GM19463 (cell line): ENCODE measurements around the gene PPP2R3B.
"Not testable (repeated sequence)": the region's sequence is repeated elsewhere in the genome, so short reads cannot be mapped to it uniquely, and the experiment has no call there.

Source experiments
- ATAC-seq: cut with Tn5 transposase; IDR thresholded peaks from one replicate; pipeline ENCODE4 v1.9.1; 2021; ENCODE audit warnings: mild to moderate bottlenecking, moderate library complexity; ENCODE audit not compliant: unreplicated experiment

The PPP2R3B gene

DNA sequence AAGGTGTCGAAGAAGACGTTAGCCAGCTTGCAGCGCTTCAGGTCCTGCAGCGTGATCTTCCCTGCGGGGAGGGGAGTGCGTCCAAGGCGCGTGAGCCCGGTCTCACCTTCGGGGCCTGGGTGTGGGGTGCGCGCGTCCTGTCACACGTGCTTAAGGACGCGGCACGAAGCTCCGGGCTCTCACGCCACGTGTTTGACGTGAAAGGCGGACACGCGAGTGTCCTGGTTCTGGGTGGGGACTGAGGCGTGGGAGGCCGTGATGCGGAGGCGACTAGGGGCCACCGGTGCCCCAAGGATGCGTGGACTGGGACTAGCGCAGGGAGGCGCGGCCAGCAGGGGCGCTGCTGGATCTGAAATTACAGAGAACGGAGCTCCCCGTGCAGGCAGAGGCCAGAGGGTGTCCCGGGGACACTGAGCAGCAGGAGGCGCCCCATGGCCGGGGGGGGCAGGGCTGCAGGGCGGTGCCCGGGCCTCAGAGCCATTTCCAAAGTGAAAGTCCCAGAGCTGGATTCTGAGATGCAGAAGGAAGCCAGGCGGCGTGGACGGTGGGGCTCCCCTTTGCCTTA lies 47.8 kb downstream of the PPP2R3B start:
- no peak for ATAC-seq

DNA sequence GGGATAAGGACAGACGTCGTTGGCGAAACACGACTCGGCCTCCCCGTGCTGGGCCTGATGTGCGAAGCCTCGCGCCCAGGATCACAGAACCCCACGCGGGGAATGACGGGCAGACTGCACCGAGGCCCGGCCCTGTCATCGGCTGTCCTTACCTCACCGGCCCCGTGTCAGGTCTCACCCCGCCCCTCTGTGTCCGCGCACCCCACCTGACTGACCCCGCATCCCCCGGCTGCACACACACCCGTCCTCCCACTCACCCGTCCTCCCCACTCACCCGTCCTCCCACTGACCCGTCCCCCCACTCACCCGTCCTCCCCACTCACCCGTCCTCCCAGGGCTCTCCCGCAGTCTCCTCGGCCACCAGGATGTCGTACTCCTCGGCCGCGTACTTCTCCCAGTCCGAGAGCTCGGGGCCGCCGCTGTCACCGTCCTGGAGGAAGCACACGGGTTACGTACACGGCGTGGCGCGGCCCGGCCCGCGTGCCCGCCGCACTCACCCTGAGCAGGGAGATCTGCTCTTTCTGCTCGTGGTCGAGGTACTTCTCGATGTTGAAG lies 48.3 kb downstream of the PPP2R3B start:
- no peak for ATAC-seq

DNA sequence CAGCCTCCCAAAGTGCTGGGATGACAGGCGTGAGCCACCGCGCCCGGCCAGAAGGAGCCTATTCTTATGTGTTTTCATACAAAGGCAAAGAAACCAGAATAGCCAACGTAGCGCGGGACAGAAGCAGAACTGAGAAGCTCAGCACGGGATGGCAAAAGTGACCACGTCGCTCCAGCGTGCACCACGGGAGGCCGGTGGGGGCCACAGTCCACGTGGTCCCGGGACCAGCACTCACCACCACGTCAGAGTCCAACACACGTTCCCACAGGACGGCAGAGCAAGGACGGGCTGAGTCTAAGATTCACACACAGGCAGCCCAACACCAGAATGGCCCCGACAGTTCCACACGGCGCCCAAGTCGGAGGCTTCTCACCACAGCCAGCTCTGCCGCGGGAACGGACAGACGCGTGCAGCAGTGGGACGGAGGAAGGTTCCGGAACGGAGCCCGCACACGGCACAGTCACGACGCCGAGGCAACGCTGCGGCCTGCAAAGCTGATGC lies 49.3 kb downstream of the PPP2R3B start:
- ATAC-seq = no peak

DNA sequence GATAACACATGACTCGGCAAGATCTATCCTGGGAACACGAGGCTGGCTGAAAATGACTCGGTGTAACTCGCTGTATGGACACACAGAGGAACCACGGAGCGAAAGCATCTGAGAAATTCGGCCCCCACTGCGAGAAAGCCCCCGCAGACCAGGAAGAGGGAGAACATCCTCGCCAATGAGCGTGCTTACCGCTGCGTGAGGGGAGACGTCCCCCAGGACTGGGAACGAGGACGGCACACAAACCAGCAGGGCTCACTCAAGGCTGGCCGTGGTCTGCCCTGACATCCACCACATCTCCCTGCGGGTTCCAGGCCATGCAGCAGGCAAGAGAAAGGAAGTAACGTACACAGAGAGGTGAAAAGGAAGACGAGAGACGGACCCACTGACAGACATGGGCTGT lies 50.5 kb downstream of the PPP2R3B start:
- ATAC-seq = no peak

DNA sequence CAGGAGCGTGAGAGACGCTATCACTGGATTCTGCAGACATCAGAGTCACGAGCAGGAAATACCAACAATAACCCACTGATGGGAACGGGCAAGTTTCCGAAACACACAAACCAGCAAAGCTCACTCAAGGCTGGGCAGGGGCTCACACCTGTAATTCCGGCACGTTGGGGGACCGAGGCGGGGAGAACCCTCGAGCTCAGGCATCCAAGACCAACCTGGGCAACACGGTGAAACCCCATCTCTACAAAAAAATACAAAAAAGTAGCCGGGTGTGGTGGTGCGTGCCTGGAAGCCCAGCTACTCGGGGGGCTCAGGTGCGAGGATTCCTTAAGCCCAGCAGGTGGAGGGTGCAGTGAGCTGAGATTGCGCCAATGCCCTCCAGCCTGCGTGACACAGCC lies 51.0 kb downstream of the PPP2R3B start:
- ATAC-seq = no peak

DNA sequence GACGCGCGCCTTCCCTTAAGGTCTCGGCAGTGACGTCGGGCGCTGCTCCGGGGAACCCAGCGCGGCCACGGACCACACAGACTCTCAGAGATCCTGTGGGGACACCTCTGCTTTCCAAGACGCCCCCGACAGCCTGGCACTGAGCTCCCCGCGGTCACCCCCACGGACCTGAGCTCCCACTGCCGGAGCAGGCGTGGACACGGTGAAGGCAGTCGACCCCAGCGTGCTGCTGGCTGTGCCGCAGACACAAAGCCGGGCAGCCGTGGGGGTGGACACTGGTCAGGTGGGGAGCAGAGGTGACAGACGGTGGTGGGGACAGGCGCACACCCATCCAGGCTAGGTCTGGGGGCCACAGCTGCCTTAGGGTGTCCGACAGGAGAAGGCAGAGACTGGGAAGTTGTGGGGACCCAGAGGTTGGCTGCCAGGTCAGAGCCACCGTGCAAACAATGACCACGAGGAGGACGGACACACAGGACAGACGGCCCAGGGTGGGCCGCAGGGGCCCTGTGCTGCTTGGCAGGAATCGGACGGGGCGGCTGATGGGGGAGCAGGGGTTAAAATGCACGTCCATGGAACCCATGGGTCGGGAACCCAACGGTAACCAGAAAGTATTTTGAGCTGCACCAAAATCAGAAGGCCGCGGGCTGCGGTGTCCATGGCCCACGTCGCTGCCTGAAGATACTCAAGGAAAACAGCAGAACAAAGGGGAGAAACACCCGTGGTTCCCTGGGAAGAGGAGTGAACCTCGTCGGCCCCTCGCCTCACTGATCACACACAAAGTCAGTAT lies 51.5 kb downstream of the PPP2R3B start:
- ATAC-seq = no peak

DNA sequence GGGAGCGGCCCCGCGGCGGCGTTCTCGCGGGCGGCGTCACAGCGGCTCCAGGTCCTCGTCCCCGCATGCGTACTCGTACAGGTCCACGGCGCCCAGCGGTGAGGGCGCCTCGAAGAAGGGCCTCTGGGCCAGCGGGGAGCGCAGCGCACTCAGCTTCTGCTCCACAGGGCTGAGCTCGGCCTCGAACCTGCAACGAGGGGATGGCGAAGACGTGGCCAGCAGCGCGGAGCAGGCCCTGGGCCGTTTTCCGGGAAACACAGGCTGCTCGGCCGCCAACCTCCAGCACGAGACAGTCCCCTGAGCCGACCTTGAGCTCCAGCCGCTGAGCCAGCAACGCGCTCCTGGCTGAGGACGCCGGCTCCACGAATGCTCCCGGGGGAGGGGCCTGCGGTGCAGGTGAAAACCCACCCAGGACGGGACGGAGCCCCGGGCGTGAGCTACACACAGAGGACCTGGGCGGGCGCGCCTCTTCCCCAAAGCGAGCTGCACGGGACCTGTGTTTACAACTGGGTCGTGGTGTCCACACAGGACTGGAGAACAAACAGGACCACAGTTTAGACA lies 52.3 kb downstream of the PPP2R3B start:
- ATAC-seq = no peak

DNA sequence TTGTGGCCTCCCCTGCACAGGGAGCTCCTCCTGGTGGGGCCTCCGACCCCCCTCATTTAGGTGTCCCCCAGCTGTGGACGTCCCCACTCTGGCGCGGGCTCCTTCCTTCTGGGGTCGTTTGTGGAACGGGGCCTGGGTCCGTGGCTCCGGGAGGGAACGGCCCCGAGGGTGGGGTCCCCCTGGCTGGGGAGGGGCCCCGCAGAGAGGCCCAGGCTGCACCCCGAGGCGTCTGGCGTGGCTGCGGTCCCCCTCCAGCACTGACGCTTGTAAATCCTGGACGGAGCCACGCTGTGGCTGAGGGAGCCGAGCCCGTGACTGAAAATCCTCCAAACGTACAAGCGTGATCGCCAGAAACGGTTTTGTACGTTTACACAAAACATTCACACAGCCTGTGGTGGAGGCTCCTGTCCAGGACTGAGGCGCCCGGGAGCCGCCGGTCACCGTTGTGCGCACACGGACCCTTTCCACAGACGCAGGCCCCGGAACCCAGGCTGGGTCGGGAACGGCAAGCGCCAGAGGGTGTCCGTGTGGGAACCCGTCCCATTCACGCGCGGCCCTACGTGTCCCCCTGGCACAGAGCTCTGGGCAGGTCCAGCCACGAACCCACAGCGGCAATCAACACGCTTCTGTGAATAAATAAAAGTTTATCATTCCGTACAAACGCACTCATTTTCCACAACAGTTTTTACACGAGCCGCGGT lies 52.9 kb downstream of the PPP2R3B start:
- no peak for ATAC-seq

DNA sequence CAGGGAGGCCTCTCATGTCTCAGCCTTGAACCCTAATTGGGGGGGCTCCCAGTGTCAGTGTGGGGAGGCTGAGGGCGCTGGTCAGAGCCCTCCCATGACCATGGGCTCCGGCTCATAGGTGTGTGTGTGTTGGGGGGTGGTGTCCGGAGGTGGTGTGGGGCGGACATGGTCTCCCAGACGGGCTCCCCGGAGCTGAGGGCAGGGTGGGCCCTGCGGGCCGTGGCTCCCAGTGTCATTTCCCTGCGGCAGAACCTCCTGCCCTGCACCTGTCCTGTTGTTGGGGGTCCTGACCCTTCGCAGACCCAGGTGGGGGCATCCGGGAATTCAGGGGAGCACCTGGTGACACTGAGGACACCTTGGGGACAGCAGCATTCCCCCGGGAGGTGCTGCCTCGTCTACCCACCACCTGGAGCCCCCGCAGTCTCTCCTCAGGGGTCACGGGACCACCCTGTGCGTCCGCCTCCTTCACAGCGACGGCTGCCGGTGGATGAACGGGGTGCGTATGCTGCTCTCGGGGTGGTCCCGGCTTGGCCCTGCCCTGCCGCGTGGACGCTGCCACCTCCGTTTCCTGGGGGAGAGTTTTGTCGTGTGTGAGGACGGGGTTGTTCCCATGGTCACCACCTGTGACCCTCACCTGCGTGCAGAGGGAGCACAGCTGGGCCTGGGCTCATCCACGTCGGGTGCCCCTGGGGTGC lies 53.6 kb downstream of the PPP2R3B start:
- no peak for ATAC-seq

DNA sequence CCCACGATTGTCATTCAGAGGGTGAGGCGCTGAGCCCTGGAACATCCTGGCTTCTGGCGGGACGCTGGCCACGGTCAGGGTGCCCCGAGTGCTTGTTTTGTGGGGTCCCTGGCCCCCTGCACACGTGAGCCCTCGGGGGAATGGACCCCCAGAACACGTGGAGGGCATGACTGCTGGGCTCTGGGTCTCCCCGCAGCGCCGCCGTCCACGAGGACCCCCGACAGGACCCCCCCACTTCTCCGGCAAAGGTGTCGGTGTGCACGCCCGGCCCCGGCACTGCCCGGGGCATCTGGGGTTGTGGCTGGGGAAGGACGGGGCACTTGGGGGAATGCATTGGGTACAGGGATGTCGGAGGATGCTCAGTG lies 54.2 kb downstream of the PPP2R3B start:
- no peak for ATAC-seq

DNA sequence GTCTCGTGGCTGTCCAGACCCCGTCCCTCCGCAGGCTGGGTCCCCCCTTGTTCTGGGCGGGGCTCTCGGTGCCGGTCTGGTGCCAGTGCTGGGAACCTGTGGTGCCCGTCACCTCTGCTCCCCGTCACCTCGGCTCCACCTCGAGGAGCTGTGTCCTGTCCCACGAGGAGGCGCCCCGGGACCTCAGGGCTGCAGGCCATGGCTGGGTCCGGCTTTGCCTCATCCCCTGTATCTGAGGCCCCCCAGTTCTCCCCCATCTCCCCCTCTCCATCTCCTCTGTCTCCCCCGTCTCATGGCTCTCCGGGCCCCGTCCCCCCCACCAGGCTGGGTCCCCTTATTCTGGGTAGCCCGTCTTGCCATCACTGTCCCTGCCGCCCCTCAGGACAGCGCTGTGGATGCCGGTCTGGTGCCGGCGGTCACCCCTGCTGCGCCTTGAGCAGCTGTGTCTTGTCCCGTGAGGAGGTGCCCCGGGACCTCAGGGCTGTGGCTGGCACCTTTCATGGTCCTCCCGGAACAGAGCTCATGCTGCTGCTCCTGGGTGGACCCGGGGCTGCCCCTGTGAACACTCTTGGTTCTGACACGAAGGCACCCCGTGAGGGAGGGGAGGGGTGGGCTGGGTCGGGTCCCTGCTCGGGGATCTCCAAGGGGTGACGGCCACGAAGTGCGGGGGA lies 54.7 kb downstream of the PPP2R3B start:
- ATAC-seq = no peak

DNA sequence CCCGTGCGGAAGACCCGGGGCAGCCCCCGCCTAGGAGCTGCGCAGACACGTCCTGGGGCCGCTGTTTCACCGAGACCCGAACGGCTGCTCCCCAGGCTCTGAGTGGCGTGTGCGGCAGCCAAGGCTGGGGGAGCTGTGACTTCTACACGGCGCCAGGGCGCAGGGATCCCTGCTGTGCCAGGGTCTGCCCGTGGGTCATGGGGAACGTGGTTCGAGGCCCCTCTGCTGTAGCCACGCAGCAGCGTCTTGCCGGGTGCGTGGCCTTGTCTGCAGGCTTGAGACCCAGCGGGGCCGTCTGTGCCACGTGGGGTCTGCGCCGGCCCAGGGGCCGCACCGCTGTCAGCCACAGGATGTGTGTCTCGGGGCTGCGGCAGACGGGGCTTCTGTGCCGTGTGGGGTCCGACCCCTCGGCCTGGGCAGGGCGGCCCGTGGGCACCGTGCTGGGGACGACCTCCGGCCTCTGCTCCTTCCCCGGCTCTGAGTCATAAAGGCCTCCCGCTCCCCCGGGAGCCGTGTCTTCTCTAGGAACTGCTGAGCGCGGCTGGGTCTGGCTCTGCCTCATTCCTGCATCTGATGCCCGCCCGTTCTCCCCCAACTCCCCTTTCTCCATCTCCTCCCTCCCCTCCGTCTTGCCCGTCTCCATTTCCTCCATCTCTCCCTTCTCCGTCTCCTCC lies 55.4 kb downstream of the PPP2R3B start:
- no peak for ATAC-seq

DNA sequence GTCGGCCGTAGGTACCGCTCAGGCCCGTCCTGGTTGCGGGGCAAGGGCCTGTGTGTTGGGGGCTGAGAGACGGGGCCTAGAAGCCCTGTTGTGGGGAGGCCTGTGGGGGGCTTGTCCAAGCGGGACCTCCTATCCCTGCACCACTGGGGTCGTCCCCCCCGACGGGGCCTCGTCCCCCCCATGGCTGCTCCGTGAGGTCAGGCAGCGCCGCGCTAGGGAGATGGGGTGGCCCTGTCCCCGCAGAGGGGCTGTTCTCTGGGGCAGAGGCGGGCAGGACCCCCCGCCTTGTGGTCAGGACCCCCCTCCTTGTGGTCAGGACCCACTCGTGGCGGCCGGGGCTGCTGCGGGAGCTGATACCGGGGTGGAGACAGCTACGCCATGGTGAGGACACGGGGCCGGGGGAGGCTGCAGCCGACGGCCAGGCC lies 56.0 kb downstream of the PPP2R3B start:
- no peak for ATAC-seq

DNA sequence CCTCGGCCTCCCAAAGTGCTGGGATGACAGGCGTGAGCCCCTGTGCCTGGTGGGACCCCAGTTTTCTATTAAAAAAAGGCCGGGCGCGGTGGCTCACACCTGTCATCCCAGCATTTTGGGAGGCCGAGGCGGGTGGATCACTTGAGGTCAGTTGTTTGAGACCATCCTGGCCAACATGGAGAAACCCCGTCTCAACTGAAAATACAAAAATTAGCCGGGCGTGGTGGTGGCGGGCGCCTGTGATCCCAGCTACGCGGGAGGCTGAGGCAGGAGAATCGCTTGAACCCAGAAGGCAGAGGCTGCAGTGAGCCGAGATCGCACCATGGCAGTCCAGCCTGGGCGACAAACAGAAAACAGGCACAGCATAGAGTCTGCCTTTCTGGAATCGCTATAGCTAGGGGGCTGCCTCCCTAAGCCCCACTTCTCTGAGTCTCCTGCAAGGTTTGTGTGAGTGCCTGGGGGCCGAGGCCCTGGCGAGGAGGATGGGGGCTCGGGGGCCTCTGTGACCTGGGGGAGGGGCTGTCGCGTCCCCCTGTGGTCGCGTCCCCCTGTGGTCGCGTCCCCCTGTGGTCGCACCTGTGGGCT lies 56.5 kb downstream of the PPP2R3B start:
- ATAC-seq = not testable (repeated sequence)

DNA sequence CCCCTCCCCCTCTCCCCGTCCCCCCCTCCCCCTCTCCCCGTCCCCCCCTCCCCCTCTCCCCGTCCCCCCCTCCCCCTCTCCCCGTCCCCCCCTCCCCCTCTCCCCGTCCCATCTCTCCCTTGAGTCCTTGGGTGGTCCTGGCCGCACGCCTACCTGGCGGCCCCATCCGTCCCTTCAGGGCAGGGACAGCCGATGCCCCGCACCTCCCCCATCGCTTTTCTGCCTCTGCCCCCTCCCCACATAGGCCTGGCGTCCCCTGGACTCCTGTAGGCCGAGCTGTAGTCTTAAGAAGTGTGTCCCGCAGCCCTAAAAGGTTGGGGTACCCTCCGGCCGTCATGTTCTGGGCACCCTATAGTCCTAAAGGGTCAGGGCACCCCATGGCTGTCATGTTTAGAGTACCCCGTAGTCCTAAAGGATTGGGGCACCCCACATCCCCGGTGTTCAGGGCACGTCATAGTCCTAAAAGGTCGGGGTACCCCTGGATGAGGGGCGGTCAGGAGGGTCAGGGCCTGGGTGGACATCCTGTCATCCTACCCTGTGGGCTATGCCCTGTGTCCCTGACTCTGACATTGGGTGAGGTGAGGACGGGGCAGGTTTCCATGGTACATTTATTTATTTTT lies 57.3 kb downstream of the PPP2R3B start:
- no peak for ATAC-seq

DNA sequence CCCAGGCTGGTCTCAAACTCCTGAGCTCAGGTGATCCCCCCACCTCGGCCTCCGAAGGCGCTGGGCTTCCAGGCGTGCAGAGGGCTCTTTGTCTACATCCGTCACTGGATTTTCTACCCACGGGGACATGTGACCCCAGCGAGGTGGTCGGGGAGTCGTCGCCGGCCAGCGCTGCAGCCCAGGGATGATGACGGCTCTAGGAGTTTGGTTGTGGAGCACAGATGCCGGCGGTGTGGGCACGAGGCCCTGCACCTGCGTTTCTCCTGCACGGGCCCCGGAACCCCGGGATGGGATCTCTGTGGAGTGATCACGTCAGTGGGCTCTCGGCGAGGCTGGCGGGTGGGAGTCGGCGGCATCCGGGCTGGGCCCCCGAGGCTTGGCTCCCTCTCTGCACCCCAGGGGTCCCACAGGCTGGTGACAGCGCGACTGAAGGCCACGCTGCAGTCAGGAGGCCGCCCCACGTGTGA lies 59.0 kb downstream of the PPP2R3B start:
- no peak for ATAC-seq

DNA sequence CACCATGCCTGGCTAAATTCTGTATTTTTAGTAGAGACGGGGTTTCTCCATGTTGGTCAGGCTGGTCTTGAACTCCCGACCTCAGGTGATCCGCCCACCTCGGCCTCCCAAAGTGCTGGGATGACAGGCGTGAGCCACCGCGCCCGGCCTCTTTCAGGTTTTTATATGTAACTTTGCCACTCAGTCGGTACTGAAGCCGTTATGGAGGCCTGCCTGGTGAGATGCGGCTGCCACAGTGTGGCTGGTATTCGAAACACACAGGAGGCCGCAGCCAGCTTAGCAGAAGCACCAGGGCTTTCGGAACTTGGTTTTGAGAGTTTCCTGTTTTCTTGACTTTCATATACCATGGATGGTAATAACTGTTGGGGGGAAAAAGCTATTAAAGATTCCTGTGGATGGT lies 62.0 kb downstream of the PPP2R3B start:
- not testable (repeated sequence) for ATAC-seq

DNA sequence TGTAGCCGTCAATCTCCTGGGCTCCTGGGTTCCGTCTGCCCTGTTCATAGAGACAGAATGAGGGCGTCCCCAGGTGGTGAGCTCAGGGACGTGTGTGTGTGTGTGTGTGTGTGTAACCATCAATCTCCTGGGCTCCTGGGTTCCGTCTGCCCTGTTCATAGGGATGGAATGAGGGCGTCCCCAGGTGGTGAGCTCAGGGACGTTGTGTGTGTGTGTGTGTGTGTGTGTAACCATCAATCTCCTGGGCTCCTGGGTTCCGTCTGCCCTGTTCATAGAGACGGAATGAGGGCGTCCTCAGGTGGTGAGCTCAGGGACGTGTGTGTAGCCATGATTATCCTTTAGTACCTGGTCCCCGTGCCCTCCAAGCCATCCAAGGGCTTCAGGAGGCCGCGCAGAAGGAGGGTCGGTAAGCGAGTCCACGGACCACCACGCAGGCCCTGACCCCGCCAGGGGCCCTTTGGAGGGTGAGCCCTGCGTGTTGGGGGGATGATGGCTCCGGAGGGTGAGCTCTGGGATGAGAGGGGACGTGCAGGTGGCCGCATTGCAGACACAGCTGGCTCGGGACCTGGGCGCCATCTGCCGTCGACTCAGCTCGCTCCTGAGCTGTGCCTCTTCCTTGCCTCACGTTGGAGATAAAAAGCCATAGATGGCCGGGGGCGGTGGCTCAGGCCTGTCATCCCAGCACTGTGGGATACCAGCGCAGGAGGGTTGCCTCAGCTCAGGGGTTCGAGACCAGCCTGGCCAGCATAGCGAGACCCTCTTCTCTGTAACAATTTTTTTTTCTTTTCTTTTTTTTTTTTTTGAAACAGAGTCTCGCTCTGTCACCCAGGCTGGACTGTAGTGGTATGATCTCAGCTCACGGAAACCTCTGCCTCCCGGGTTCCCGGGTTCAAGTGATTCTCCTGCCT lies 62.7 kb downstream of the PPP2R3B start:
- ATAC-seq = no peak
